HepG2 (cell line): ENCODE results near the gene YPEL3. TPM values are rescaled to one million over a fixed set of nuclear protein-coding genes. Genes with fewer than 3 reads are reported as not detected.

Experiments
- ATF6 ChIP-seq: sonication (generic); formaldehyde crosslinking; conservative IDR thresholded peaks from 2 replicates; pipeline ENCODE4 v1.4.0; 2020; ENCODE audit warnings: missing genetic modification reagents
- CHD2 ChIP-seq: IDR thresholded peaks from 2 replicates; pipeline ENCODE4 v1.6.1; 2011; ENCODE audit warnings: low read depth, low read length, improper control_type of control experiment
- NBN ChIP-seq: fragments of 450-650 bp; conservative IDR thresholded peaks from 2 replicates; pipeline ENCODE4 v1.6.1; 2017
- NFKBIZ ChIP-seq: IDR thresholded peaks from 2 replicates; pipeline ENCODE4 v1.6.1; 2018; ENCODE audit warnings: missing genetic modification reagents, missing compliant biosample characterization
- PRPF4 ChIP-seq: fragments of 200-400 bp; formaldehyde crosslinking; IDR thresholded peaks from 2 replicates; pipeline ENCODE4 v1.6.1; 2016; ENCODE audit warnings: low read length, low read depth; ENCODE audit not compliant: poor library complexity, severe bottlenecking
- RAD51 ChIP-seq: fragments of 450-650 bp; IDR thresholded peaks from 2 replicates; pipeline ENCODE4 v1.6.1; 2016; ENCODE audit warnings: borderline replicate concordance
- SKIL ChIP-seq: sonication (generic); formaldehyde crosslinking; IDR thresholded peaks from 2 replicates; pipeline ENCODE4 v1.8.0; 2022; ENCODE audit warnings: missing genetic modification reagents, mild to moderate bottlenecking, moderate library complexity, borderline replicate concordance
- SP1 ChIP-seq, 2 experiments: fragments of 450-650 bp in 1 of 2; sonication (generic) in 1 of 2; formaldehyde crosslinking in 1 of 2; IDR thresholded peaks; 2 replicates each; pipeline versions ENCODE4 v1.4.0 to v1.6.1; 2016 to 2020; ENCODE audit warnings: missing genetic modification reagents in 1 of 2
- ZBTB40 ChIP-seq, 2 experiments: fragments of 450-650 bp in 1 of 2; sonication (generic) in 1 of 2; formaldehyde crosslinking in 1 of 2; IDR thresholded peaks; 2 replicates each; pipeline versions ENCODE4 v1.6.1 to v1.8.0; 2016 to 2022; ENCODE audit warnings: antibody characterized with exemption in 1 of 2, mild to moderate bottlenecking in 1 of 2, missing genetic modification reagents in 1 of 2
- ZNF556 ChIP-seq: sonication (generic); formaldehyde crosslinking; IDR thresholded peaks from 2 replicates; pipeline ENCODE4 v1.4.0; 2020; ENCODE audit warnings: mild to moderate bottlenecking, missing genetic modification reagents, borderline replicate concordance
- ZNF672 ChIP-seq: sonication (generic); formaldehyde crosslinking; IDR thresholded peaks from 2 replicates; pipeline ENCODE4 v1.8.1; 2022; ENCODE audit warnings: missing genetic modification reagents
- ZNF772 ChIP-seq: sonication (generic); formaldehyde crosslinking; IDR thresholded peaks from 2 replicates; pipeline ENCODE4 v1.5.0; 2020; ENCODE audit warnings: mild to moderate bottlenecking, missing genetic modification reagents
- ZNF773 ChIP-seq: sonication (generic); formaldehyde crosslinking; IDR thresholded peaks from 2 replicates; pipeline ENCODE4 v1.4.0; 2020; ENCODE audit warnings: missing genetic modification reagents, borderline replicate concordance
- polyA plus RNA-seq, 8 experiments: library from polyadenylated mRNA; depleted of rRNA in 3 of 8; stranded (reverse) in 7 of 8; unstranded in 1 of 8; fragments of >200 nt; fragmentation: Illumina TruSeq in 4 of 8; extraction: Trizol in 4 of 8; gene quantifications; 2 replicates each; pipeline versions ENCODE4 v1.2.1 to v1.2.3, GENCODE V29; 2011 to 2016; ENCODE audit warnings: low read depth in 4 of 8, missing spikeins in 1 of 8, mixed read lengths in 1 of 8; ENCODE audit not compliant: insufficient read depth in 1 of 8
- total RNA-seq, 5 experiments: library from RNA; depleted of rRNA; stranded (reverse); fragments of >200 nt; fragmentation: Illumina TruSeq; extraction: Trizol; gene quantifications; 2 replicates each; pipeline ENCODE4 v1.2.3, GENCODE V29; 2016; ENCODE audit warnings: low read depth in 1 of 5

Gene YPEL3
- total and polyA plus RNA-seq, 2 of the 13 experiments (the other 11 are each of a cell fraction or from before 2014, with no cell fraction given), result 5.4 to 47.0 TPM

- TF ChIP-seq ZBTB40 (IDR thresholded peaks at IDR 0.05) (no peak), ZBTB40 (CRISPR knock-in tag; IDR thresholded peaks at IDR 0.05) (peak; percentile 83), ZNF773 (0 out of 2 replicates have a peak, but pooled peaks have one; percentile 55), NBN (no peak), CHD2 (peak; percentile 53; the same call in 1 of the 2 replicates), ATF6 (CRISPR knock-in tag) (no peak), SKIL (CRISPR knock-in tag) (peak; percentile 22; the same call in 1 of the 2 replicates), PRPF4 (no peak), ZNF672 (no peak), NFKBIZ (CRISPR knock-in tag) (0 out of 2 replicates have a peak, but pooled peaks have one; percentile 54), SP1 (IDR thresholded peaks at IDR 0.05) (no peak), SP1 (CRISPR knock-in tag; IDR thresholded peaks at IDR 0.05) (peak; percentile 73), ZNF772 (CRISPR knock-in tag) (0 out of 2 replicates have a peak, but pooled peaks have one; percentile 86), ZNF556 (CRISPR knock-in tag) (peak; percentile 82), RAD51 (no peak)
Observed at GRCh38 chr16:30096105-30096861, at the start of gene YPEL3 (continued).
